Adrenal gland (tissue), 5 donors: Measurements from ENCODE around the gene ZHX3.

Experiments
- POLR2A ChIP-seq, 2 donors: fragments of 450-650 bp; IDR thresholded peaks; one replicate each; pipeline ENCODE4 v1.6.1; 2017; ENCODE audit warnings: antibody characterized with exemption in 2 of 2, mild to moderate bottlenecking in 2 of 2, moderate library complexity in 1 of 2
- TF ChIP-seq, protein P1 (sequence below), 6 experiments: fragments of 450-650 bp in 4 of 6; fragments of 200-600 bp in 2 of 6; sonication (generic) in 1 of 6; IDR thresholded peaks; 1 replicate in 5 of 6; 2 replicates in 1 of 6; pipeline versions ENCODE4 v1.5.1 to v1.8.0; 2016 to 2021; ENCODE audit warnings: antibody characterized with exemption in 6 of 6, mild to moderate bottlenecking in 2 of 6, moderate library complexity in 1 of 6
- donor health status: DM: no; HTN: no; CAD: no.

GRCh38 chr20:41330941-41331340, 13.4 kb upstream of the ZHX3 start:
- TF ChIP-seq, protein P1, sequence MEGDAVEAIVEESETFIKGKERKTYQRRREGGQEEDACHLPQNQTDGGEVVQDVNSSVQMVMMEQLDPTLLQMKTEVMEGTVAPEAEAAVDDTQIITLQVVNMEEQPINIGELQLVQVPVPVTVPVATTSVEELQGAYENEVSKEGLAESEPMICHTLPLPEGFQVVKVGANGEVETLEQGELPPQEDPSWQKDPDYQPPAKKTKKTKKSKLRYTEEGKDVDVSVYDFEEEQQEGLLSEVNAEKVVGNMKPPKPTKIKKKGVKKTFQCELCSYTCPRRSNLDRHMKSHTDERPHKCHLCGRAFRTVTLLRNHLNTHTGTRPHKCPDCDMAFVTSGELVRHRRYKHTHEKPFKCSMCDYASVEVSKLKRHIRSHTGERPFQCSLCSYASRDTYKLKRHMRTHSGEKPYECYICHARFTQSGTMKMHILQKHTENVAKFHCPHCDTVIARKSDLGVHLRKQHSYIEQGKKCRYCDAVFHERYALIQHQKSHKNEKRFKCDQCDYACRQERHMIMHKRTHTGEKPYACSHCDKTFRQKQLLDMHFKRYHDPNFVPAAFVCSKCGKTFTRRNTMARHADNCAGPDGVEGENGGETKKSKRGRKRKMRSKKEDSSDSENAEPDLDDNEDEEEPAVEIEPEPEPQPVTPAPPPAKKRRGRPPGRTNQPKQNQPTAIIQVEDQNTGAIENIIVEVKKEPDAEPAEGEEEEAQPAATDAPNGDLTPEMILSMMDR (IDR thresholded peaks at IDR 0.05) = no peak
- TF ChIP-seq POLR2A (IDR thresholded peaks at IDR 0.05) = no peak
